ENCODE data around the gene LUZP2. TPM values are rescaled to one million over a fixed set of nuclear protein-coding genes. Genes with fewer than 3 reads are reported as not detected.

Gene LUZP2
- total and polyA plus RNA-seq, 9 of the 15 experiments (the other 6 are each of a cell fraction or from before 2014, with no cell fraction given): not detected

GRCh38 chr11:24820541-24820940, 323.7 kb downstream of the LUZP2 start:
- Histone ChIP-seq H2AFZ (ENCODE audit: low read depth, low read length) (no peak overlapping the region), H3K9ac (ENCODE audit: insufficient read depth in 1 of 2, low read depth in 2 of 2, low read length in 2 of 2) (no peak overlapping the region), H3K4me1 (replicated peaks in 1 of 2; ENCODE audit: control insufficient read depth in 2 of 2, insufficient read depth in 2 of 2, low read length in 2 of 2) (no peaks in the 10 kb centered on the region), H3K4me2 (ENCODE audit: insufficient read depth, low read length) (no peak overlapping the region), H3K36me3 (ENCODE audit: control insufficient read depth, insufficient read depth, low read length) (no peaks in the 10 kb centered on the region), H3K4me3 (no peak overlapping the region), H3K27ac (ENCODE audit: extremely low read depth, low read depth, low read length) (no peak overlapping the region), H3K9me1 (ENCODE audit: control insufficient read depth, insufficient read depth, low read length) (no peaks in the 10 kb centered on the region), H3K27me3 (ENCODE audit: control insufficient read depth in 2 of 2, insufficient read depth in 2 of 2, low read length in 2 of 2) (no peaks in the 10 kb centered on the region), H4K20me1 (replicated peaks; ENCODE audit: control insufficient read depth, insufficient read depth, low read length) (no peaks in the 10 kb centered on the region), H3K9me3 (replicated peaks; ENCODE audit: control insufficient read depth, insufficient read depth, low read depth, low read length) (no peaks in the 10 kb centered on the region), H3K79me2 (ENCODE audit: control insufficient read depth, insufficient read depth, low read length) (no peaks in the 10 kb centered on the region)
- BruUV-seq (replicated peaks): no TSS peak
- intact Hi-C loops (cut with micrococcal nuclease): no loop called here
- 0% methylated on average over 1 of the region's 1 CpG for WGBS (ENCODE audit: insufficient coverage, low coverage, missing lambda C conversion rate)
- in situ Hi-C loops (cut with MboI): no loop called here
- POLR2A ChIA-PET: no interaction called here
- ATAC-seq (no peak), FAIRE-seq (no peak), DNase-seq (ENCODE audit: extremely low read depth in 1 of 4, low spot score in 3 of 4) (no peak)
- CTCF ChIA-PET (ENCODE audit: low intra/inter-chr PET ratio): no interaction called here
- TF ChIP-seq MEF2A (IDR thresholded peaks at IDR 0.05; ENCODE audit: control insufficient read depth, low read depth, low read length): no peak
- no peak for TF ChIP-seq ZNF436 (CRISPR knock-in tag; IDR thresholded peaks at IDR 0.05)
- no peak for TF ChIP-seq ZBTB49 (CRISPR knock-in tag; IDR thresholded peaks at IDR 0.05; ENCODE audit: borderline replicate concordance)
- no peak for TF ChIP-seq ZNF507 (tag; conservative IDR thresholded peaks at IDR 0.05)
- no peak for TF ChIP-seq MXD1 (CRISPR knock-in tag; IDR thresholded peaks at IDR 0.05; ENCODE audit: borderline replicate concordance, poor library complexity, severe bottlenecking)
- TF ChIP-seq ZNF830 (CRISPR knock-in tag; IDR thresholded peaks at IDR 0.05): no peak
- TF ChIP-seq GABPA (tag; conservative IDR thresholded peaks at IDR 0.05; ENCODE audit: low read depth): no peak
- no peak for TF ChIP-seq RBFOX2 (IDR thresholded peaks at IDR 0.05; ENCODE audit: low read depth, low read length)
- no peak for TF ChIP-seq FOXA1 (IDR thresholded peaks at IDR 0.05; ENCODE audit: borderline replicate concordance)
- no peak for TF ChIP-seq PURB (CRISPR knock-in tag; IDR thresholded peaks at IDR 0.05; ENCODE audit: low read depth)
- no peak for TF ChIP-seq ZZZ3 (IDR thresholded peaks at IDR 0.05)
- no peak for TF ChIP-seq CLOCK (CRISPR knock-in tag; IDR thresholded peaks at IDR 0.05; ENCODE audit: borderline replicate concordance)
- TF ChIP-seq DIDO1 (tag; IDR thresholded peaks at IDR 0.05; ENCODE audit: low read depth): no peak
- no peak for TF ChIP-seq FOXJ3 (CRISPR knock-in tag; IDR thresholded peaks at IDR 0.05)
- TF ChIP-seq MAZ (CRISPR knock-in tag; conservative IDR thresholded peaks at IDR 0.05 in 1 of 2, IDR thresholded peaks at IDR 0.05 in 1 of 2): no peak
- TF ChIP-seq TBP (optimal IDR thresholded peaks at IDR 0.05; ENCODE audit: low read depth, low read length): no peak
- TF ChIP-seq SPI1 (IDR thresholded peaks at IDR 0.05; ENCODE audit: borderline replicate concordance, low read depth, low read length): no peak
- no peak for TF ChIP-seq GTF2B (IDR thresholded peaks at IDR 0.05; ENCODE audit: extremely low read depth, insufficient read length)
